Uterus (tissue), 2 donors: ENCODE data around the gene RAX2.

Experiments
- POLR2A ChIP-seq, 2 donors: fragments of 450-650 bp; IDR thresholded peaks; one replicate each; pipeline ENCODE4 v1.6.1; 2016; ENCODE audit warnings: antibody characterized with exemption in 2 of 2, mild to moderate bottlenecking in 1 of 2, moderate library complexity in 1 of 2
- TF ChIP-seq, protein P1 (sequence below), 4 experiments: fragments of 200-600 bp in 2 of 4; fragments of 450-650 bp in 2 of 4; sonication (generic) in 2 of 4; IDR thresholded peaks; one replicate each; pipeline ENCODE4 v1.5.1; 2016 to 2019; ENCODE audit warnings: antibody characterized with exemption in 4 of 4, mild to moderate bottlenecking in 2 of 4, moderate library complexity in 1 of 4

DNA sequence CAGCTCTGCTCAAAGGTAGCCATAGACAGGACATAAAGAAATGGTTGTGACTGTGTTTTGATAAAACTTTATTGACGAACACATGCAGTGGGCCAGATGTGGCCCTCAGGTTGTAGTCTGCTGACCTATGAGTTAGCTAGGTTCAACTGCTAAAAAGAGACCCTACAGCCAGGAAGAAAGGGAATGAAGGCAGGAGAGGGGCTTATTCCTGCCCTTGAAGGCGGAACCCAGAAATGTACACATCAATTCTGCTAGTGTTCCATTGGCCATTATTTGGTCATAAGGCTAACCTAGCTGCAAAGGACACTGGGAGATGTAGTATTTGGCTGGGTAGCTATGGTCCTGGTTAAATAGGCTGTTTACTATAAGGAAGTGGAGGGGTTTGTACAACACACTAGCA is 28.5 kb downstream of the RAX2 start:
- TF ChIP-seq, protein P1, sequence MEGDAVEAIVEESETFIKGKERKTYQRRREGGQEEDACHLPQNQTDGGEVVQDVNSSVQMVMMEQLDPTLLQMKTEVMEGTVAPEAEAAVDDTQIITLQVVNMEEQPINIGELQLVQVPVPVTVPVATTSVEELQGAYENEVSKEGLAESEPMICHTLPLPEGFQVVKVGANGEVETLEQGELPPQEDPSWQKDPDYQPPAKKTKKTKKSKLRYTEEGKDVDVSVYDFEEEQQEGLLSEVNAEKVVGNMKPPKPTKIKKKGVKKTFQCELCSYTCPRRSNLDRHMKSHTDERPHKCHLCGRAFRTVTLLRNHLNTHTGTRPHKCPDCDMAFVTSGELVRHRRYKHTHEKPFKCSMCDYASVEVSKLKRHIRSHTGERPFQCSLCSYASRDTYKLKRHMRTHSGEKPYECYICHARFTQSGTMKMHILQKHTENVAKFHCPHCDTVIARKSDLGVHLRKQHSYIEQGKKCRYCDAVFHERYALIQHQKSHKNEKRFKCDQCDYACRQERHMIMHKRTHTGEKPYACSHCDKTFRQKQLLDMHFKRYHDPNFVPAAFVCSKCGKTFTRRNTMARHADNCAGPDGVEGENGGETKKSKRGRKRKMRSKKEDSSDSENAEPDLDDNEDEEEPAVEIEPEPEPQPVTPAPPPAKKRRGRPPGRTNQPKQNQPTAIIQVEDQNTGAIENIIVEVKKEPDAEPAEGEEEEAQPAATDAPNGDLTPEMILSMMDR (IDR thresholded peaks at IDR 0.05): no peak
- TF ChIP-seq POLR2A (IDR thresholded peaks at IDR 0.05): no peak
